ENCODE measurements around the gene ZBTB46. TPM values are rescaled to one million over a fixed set of nuclear protein-coding genes. Genes with fewer than 3 reads are reported as not detected.

ZBTB46 gene
- total and polyA plus RNA-seq, 10 of the 15 experiments (the other 5 are each of a cell fraction or from before 2014, with no cell fraction given): 0.15 to 0.92 (median 0.34) TPM

GRCh38 chr20:63814891-63815614 lies 16.0 kb downstream of the ZBTB46 start (continued):
- no peak for TF ChIP-seq SKIL (IDR thresholded peaks at IDR 0.05; ENCODE audit: low read depth, poor library complexity, severe bottlenecking)
- TF ChIP-seq MYC (IDR thresholded peaks at IDR 0.05; ENCODE audit: insufficient read depth, insufficient read length, insufficient replicate concordance, low read length, severe bottlenecking): no peak
- no peak for TF ChIP-seq ZBED1 (IDR thresholded peaks at IDR 0.05; ENCODE audit: borderline replicate concordance)
- no peak for TF ChIP-seq KDM1A (IDR thresholded peaks at IDR 0.05; ENCODE audit: borderline replicate concordance)
- TF ChIP-seq PAX8 (IDR thresholded peaks at IDR 0.05): no peak
- TF ChIP-seq BCL11A (IDR thresholded peaks at IDR 0.05; ENCODE audit: low read depth, low read length): no peak
- no peak for TF ChIP-seq USF2 (IDR thresholded peaks at IDR 0.05; ENCODE audit: borderline replicate concordance, low read depth, low read length)
- TF ChIP-seq MTA3 (IDR thresholded peaks at IDR 0.05; ENCODE audit: borderline replicate concordance, low read length): no peak
- no peak for TF ChIP-seq FOXM1 (IDR thresholded peaks at IDR 0.05; ENCODE audit: low read depth, low read length)

- Histone ChIP-seq H3K36me3 (ENCODE audit: control insufficient read depth in 2 of 2, insufficient read depth in 2 of 2, low read length in 1 of 2) (no peaks in the 10 kb centered on the region), H4K20me1 (ENCODE audit: control insufficient read depth, insufficient read depth) (no peaks in the 10 kb centered on the region), H3K9ac (ENCODE audit: control insufficient read depth, insufficient read depth, low read length) (no peak overlapping the region), H3K79me2 (ENCODE audit: control insufficient read depth, insufficient read depth, low read length) (no peaks in the 10 kb centered on the region), H3K4me1 (ENCODE audit: control insufficient read depth, insufficient read depth, low read length) (no peaks in the 10 kb centered on the region), H3K27ac (ENCODE audit: control insufficient read depth, insufficient read depth) (no peak overlapping the region), H2AFZ (ENCODE audit: control insufficient read depth, low read depth, low read length) (no peak overlapping the region), H3K9me3 (replicated peaks; ENCODE audit: control insufficient read depth, insufficient read depth, low read length) (no peaks in the 10 kb centered on the region), H3K4me2 (ENCODE audit: control insufficient read depth, insufficient read depth) (no peak overlapping the region), H3K27me3 (replicated peaks in 1 of 2; ENCODE audit: control insufficient read depth in 2 of 2, insufficient read depth in 2 of 2, low read length in 1 of 2) (no peaks in the 10 kb centered on the region), H3K4me3 (no peak overlapping the region)
- ChIA-PET CTCF (interaction anchor here (0.7 kb wide), 1 partner anchor 19 kb away, joined by 3 read pairs; no protein-coding TSS in a partner anchor), POLR2A (no interaction called here), SMC1A (ENCODE audit: uncharacterized antibody, unreplicated experiment) (no interaction called here), RAD21 (ENCODE audit: unreplicated experiment) (no interaction called here)
- no peak for TF ChIP-seq YY1 (IDR thresholded peaks at IDR 0.05; ENCODE audit: low read depth, low read length)
- TF ChIP-seq NFYB (IDR thresholded peaks at IDR 0.05; ENCODE audit: insufficient read depth, low read depth, low read length): no peak
- TF ChIP-seq MTA3 (IDR thresholded peaks at IDR 0.05; ENCODE audit: borderline replicate concordance, low read length): no peak
- no peak for TF ChIP-seq KLF5 (IDR thresholded peaks at IDR 0.05; ENCODE audit: partially characterized antibody)
- no peak for TF ChIP-seq FOXM1 (IDR thresholded peaks at IDR 0.05; ENCODE audit: low read depth, low read length)
- TF ChIP-seq CHD1 (IDR thresholded peaks at IDR 0.05; ENCODE audit: low read depth, low read length): no peak
- no TSS peak for BruUV-seq (replicated peaks)
- no peak for DNase-seq (ENCODE audit: low read depth, low spot score)
- no peak for FAIRE-seq
- in situ Hi-C loops (cut with MboI): no loop called here
- intact Hi-C loops (cut with micrococcal nuclease; ENCODE audit: unreplicated experiment): no loop called here
- no peak for ATAC-seq
- WGBS (ENCODE audit: insufficient coverage, insufficient replicate concordance, low lambda C conversion rate, missing lambda C conversion rate): 85% methylated on average over 8 of the region's 8 CpGs
These were observed 19.6 kb downstream of the ZBTB46 start for GRCh38 chr20:63811491-63811875.

Measured in GM12878 (cell line).